Measurements from ENCODE around the gene REEP5.
"Not testable (repeated sequence)": the region's sequence is repeated elsewhere in the genome, so short reads cannot be mapped to it uniquely, and the experiment has no call there.

The REEP5 gene

GRCh38 chr5:112885001-112885400 is 37.0 kb downstream of the REEP5 start:
- no peak for DNase-seq (ENCODE audit: low spot score)

DNA sequence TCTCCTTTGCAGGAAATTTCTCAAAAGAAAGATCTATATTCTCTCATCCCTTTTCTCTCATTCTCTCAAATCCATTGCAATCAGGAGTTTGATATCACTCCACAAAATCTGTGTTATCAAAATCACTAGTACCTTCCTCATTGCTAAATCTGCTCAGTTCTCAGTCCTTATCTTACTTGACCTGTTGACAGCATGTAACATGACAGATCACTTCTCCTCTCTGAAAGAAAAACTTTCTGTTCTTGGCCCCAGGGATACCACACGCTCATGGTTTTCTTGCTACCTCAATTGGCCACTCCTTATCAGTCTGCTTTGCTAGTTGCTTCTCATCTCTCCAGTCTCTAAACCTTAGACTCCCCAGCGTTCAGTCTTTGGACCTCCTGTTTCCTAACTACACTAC is 38.8 kb downstream of the REEP5 start:
- DNase-seq (ENCODE audit: low spot score) = no peak

- DNase-seq (ENCODE audit: low spot score) = no peak
Measured at GRCh38 chr5:112880219-112880964, 41.6 kb downstream of the REEP5 start.

- no peak for DNase-seq (ENCODE audit: low spot score)
Measured at GRCh38 chr5:112878760-112879159, 43.3 kb downstream of the REEP5 start.

GRCh38 chr5:112878101-112878500 is 43.9 kb downstream of the REEP5 start:
- DNase-seq (ENCODE audit: low spot score) = no peak

GRCh38 chr5:112876362-112876761 is 45.7 kb downstream of the REEP5 start:
- no peak for DNase-seq (ENCODE audit: low spot score)

GRCh38 chr5:112870966-112871365 is 51.1 kb downstream of the REEP5 start:
- DNase-seq (ENCODE audit: low spot score) = no peak

GRCh38 chr5:112869948-112870347 is 52.1 kb downstream of the REEP5 start:
- no peak for DNase-seq (ENCODE audit: low spot score)

- DNase-seq (ENCODE audit: low spot score) = no peak
Measured at GRCh38 chr5:112867411-112867810, 54.6 kb downstream of the REEP5 start.

DNA sequence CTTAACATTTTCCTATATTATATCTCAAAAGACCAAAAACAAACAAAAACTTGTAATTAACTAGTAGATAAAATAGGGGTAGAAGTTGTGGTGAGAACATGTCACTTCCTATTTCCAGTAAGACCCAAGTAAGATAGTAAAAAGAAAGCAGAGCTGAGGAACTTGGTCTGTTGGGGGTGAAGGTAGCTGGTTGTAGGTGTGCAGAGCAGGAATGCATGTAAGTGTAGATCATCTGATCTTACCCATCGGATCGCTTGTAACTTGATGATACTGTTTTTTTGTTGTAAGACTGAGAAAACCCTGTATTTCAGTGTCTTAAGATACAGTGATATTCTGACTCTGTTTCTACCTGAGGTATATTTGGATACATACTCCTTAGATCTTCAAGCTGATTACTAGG is 55.3 kb downstream of the REEP5 start:
- DNase-seq (ENCODE audit: low spot score) = no peak

- no peak for DNase-seq (ENCODE audit: low spot score)
Measured at GRCh38 chr5:112865128-112865527, 56.9 kb downstream of the REEP5 start.

GRCh38 chr5:112863549-112863948 is 58.5 kb downstream of the REEP5 start:
- DNase-seq (ENCODE audit: low spot score) = no peak

GRCh38 chr5:112862085-112862484 is 59.9 kb downstream of the REEP5 start:
- no peak for DNase-seq (ENCODE audit: low spot score)

GRCh38 chr5:112861638-112861985 is 60.4 kb downstream of the REEP5 start:
- DNase-seq (ENCODE audit: low spot score) = no peak

DNA sequence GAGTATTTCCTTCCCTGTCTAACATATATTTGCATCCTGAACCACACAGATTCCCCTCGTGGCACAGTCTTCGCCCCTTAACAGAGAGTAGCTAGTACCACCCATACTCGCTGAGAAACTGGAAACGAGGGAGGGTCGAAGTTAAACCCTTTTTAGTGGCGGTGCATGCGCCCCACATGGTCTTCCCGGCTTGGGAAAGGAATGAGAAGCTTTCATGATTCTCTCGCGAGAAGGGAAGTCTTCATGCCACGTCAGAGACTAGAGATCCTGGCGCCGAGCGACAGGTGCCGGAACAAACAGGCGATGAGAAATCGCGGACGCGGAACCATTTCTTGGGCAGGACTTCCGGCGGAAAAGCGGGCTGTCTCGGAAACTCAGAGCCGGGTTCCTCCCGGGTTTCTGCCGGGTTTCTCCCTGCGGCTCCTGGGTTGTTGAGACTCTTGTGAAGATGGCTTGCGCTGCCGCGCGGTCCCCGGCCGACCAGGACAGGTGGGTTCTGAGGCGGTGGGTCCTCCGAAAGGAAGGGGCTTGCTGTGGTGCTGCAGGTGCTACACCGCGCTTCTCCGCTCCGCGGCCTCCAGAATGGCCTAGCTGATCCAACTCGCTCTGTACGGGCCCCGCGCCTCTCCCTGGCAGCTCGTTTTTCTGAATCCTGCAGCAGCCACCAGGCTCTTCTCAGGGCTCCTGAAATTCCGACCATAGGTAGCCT is 60.9 kb downstream of the REEP5 start, which contains the start of gene SRP19:
Gene SRP19 (plus strand): TSS at position 359 of the 709 bp plus-strand sequence. CDS start 90 bp downstream, at position 449.
- peak; percentile 97 for DNase-seq (ENCODE audit: low spot score)

- DNase-seq (ENCODE audit: low spot score) = not testable (repeated sequence)
Measured at GRCh38 chr5:112860571-112860928, 61.5 kb downstream of the REEP5 start.

GRCh38 chr5:112857866-112858265 is 64.2 kb downstream of the REEP5 start:
- no peak for DNase-seq (ENCODE audit: low spot score)

- no peak for DNase-seq (ENCODE audit: low spot score)
Measured at GRCh38 chr5:112854651-112855050, 67.4 kb downstream of the REEP5 start.

DNA sequence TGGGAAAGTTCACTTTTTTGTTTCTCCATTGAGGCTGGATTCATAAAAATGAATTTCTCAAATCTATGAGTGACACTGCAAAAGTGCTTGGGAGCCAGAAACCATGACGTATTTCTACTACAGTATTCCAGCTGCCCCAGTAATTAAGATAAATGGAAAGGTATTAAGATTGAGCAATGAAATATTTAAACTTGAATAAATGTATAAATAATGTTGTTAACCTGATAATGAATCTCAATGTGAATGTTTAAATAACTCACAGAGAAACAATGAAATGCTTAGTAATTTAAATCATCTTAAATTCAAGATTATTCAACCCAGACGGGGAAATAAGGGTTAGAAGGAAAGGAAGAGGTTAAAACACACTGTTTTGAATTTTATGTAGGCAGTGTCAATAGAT is 72.1 kb downstream of the REEP5 start:
- DNase-seq (ENCODE audit: low spot score) = no peak

- peak; percentile 57 for DNase-seq (ENCODE audit: low spot score)
Measured at GRCh38 chr5:112848116-112848811, 73.8 kb downstream of the REEP5 start.

DNA sequence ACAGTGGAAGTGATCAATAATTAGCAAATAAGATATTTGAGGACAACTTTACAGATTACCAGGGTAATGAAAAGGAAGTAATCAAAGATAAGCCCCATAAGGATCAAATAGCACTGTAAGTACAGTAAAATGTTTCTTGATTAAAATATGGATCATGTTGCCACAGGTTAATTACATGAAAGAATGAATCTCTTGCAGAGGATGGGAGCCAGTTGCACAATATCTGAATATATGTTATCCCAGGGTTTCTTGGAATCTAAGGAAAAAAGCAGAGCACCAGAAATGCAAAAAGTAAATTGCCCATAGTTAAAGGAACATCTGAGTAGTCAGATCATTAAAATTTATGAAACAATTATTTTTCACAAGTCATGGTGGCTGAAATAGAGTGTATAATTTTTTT is 74.7 kb downstream of the REEP5 start:
- no peak for DNase-seq (ENCODE audit: low spot score)

- DNase-seq (ENCODE audit: low spot score) = no peak
Measured at GRCh38 chr5:112846556-112846955, 75.5 kb downstream of the REEP5 start.

GRCh38 chr5:112844489-112844888 is 77.5 kb downstream of the REEP5 start:
- no peak for DNase-seq (ENCODE audit: low spot score)
